NOMO-1 treated with dmso at 0.1 percent for 144 hours (cell line): ENCODE results near the gene LIPI.
"Not testable (repeated sequence)": the region's sequence is repeated elsewhere in the genome, so short reads cannot be mapped to it uniquely, and the experiment has no call there.

ENCODE experiments used
- DNase-seq: peaks from one replicate; lab custom pipeline; 2025; ENCODE audit not compliant: unreplicated experiment; lab: John Stamatoyannopoulos, UW

The LIPI gene

GRCh38 chr21:14120091-14120734, 90.5 kb downstream of the LIPI start:
- peak; percentile 1 for DNase-seq

- no peak for DNase-seq
These were observed 91.7 kb downstream of the LIPI start for GRCh38 chr21:14119038-14119437.

GRCh38 chr21:14116080-14116481, 94.7 kb downstream of the LIPI start:
- no peak for DNase-seq

- no peak for DNase-seq
These were observed 95.1 kb downstream of the LIPI start for GRCh38 chr21:14115646-14116045.

GRCh38 chr21:14114251-14114650, 96.5 kb downstream of the LIPI start:
- no peak for DNase-seq

- DNase-seq, result not testable (repeated sequence)
These were observed 106.2 kb downstream of the LIPI start for GRCh38 chr21:14104564-14104963.

GRCh38 chr21:14099570-14099969, 111.2 kb downstream of the LIPI start:
- no peak for DNase-seq

GRCh38 chr21:14097881-14098499, 112.8 kb downstream of the LIPI start:
- no peak for DNase-seq

- DNase-seq, result no peak
These were observed 114.2 kb downstream of the LIPI start for GRCh38 chr21:14096577-14096976.

- no peak for DNase-seq
These were observed 114.6 kb downstream of the LIPI start for GRCh38 chr21:14096172-14096571.

- no peak for DNase-seq
These were observed 115.7 kb downstream of the LIPI start for GRCh38 chr21:14095056-14095455.

GRCh38 chr21:14092834-14093560, 117.8 kb downstream of the LIPI start:
- no peak for DNase-seq

GRCh38 chr21:14090184-14090583, 120.6 kb downstream of the LIPI start:
- not testable (repeated sequence) for DNase-seq

GRCh38 chr21:14088391-14088790, 122.4 kb downstream of the LIPI start:
- no peak for DNase-seq

- DNase-seq, result no peak
These were observed 124.2 kb downstream of the LIPI start for GRCh38 chr21:14086553-14086952.

- no peak for DNase-seq
These were observed 126.1 kb downstream of the LIPI start for GRCh38 chr21:14084701-14085100.

- no peak for DNase-seq
These were observed 126.7 kb downstream of the LIPI start for GRCh38 chr21:14084068-14084501.

- no peak for DNase-seq
These were observed 130.0 kb downstream of the LIPI start for GRCh38 chr21:14080764-14081096.

- DNase-seq, result no peak
These were observed 130.6 kb downstream of the LIPI start for GRCh38 chr21:14080040-14080763.

GRCh38 chr21:14078746-14079375, 131.9 kb downstream of the LIPI start:
- DNase-seq, result no peak

- DNase-seq, result no peak
These were observed 134.5 kb downstream of the LIPI start for GRCh38 chr21:14076143-14076806.
